ENCODE measurements around the gene LTA4H.

LTA4H gene

DNA sequence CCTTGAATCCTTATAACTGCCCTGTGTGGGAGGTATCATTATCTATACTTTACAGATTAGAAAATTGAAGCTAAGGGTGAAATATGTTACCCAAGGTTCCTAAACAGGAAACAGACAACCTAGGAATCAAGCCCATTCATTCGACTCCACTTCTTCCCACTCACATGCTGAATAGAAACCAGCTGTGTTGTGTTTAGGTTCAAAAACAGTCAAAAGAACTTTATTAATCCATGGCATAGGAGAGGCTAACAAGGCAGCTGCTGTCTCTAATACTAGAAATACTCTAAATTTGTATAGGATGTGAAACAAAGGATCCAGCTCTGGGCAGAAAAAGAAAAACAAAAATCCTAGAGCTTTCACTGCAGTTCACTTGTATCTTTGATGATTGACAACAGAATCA, 82.4 kb downstream of the LTA4H start:
- no peak for DNase-seq

DNA sequence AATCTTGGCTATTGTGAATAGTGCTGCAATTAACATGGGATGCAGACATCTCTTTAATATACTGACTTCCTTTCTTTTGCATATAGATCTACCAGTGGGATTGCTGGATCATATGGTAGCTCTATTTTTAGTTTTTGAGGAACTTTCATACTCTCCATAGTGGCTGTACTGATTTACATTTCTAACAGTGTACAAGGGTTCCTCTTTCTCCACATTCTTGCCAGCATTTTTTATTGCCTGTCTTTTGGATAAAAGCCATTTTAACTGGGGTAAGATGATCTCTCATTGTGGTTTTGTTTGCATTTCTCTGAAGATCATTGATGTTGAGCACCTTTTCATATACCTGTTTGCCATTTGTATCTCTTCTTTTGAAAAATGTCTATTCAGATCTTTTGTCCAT, 83.9 kb downstream of the LTA4H start:
- no peak for DNase-seq
